PFSK-1 (cell line): Measurements from ENCODE around the gene MXD1.

ENCODE experiments used
- FOXP2 ChIP-seq: optimal IDR thresholded peaks from 2 replicates; pipeline ENCODE3; 2011; ENCODE audit warnings: borderline replicate concordance, control low read depth, inconsistent platforms; ENCODE audit not compliant: insufficient read depth; ENCODE audit errors: extremely low read length, extremely low read depth
- POLR2AphosphoS5 ChIP-seq: IDR thresholded peaks from 2 replicates; pipeline ENCODE4 v1.6.1; 2012; ENCODE audit warnings: low read depth, mild to moderate bottlenecking, control low read depth, low read length, moderate library complexity
- SIN3A ChIP-seq: IDR thresholded peaks from 2 replicates; pipeline ENCODE4 v1.6.1; 2012; ENCODE audit warnings: mild to moderate bottlenecking, low read length, moderate library complexity, borderline replicate concordance; ENCODE audit not compliant: insufficient read depth
- TAF1 ChIP-seq: IDR thresholded peaks from 2 replicates; pipeline ENCODE4 v1.6.1; 2012; ENCODE audit warnings: low read length, control low read depth, borderline replicate concordance; ENCODE audit not compliant: insufficient read depth
- TF ChIP-seq, protein P1 (sequence below), 2 experiments: IDR thresholded peaks; 2 replicates each; pipeline versions ENCODE4 v1.6.1 to v1.8.0; 2011 to 2012; ENCODE audit warnings: low read depth in 2 of 2, low read length in 2 of 2, control low read depth in 1 of 2, inconsistent platforms in 1 of 2, mild to moderate bottlenecking in 1 of 2, moderate library complexity in 1 of 2; ENCODE audit not compliant: insufficient read depth in 1 of 2

The MXD1 gene

GRCh38 chr2:69989441-69990105 lies 74.7 kb downstream of the MXD1 start:
- TF ChIP-seq SIN3A: no peak
- TF ChIP-seq, protein P1, sequence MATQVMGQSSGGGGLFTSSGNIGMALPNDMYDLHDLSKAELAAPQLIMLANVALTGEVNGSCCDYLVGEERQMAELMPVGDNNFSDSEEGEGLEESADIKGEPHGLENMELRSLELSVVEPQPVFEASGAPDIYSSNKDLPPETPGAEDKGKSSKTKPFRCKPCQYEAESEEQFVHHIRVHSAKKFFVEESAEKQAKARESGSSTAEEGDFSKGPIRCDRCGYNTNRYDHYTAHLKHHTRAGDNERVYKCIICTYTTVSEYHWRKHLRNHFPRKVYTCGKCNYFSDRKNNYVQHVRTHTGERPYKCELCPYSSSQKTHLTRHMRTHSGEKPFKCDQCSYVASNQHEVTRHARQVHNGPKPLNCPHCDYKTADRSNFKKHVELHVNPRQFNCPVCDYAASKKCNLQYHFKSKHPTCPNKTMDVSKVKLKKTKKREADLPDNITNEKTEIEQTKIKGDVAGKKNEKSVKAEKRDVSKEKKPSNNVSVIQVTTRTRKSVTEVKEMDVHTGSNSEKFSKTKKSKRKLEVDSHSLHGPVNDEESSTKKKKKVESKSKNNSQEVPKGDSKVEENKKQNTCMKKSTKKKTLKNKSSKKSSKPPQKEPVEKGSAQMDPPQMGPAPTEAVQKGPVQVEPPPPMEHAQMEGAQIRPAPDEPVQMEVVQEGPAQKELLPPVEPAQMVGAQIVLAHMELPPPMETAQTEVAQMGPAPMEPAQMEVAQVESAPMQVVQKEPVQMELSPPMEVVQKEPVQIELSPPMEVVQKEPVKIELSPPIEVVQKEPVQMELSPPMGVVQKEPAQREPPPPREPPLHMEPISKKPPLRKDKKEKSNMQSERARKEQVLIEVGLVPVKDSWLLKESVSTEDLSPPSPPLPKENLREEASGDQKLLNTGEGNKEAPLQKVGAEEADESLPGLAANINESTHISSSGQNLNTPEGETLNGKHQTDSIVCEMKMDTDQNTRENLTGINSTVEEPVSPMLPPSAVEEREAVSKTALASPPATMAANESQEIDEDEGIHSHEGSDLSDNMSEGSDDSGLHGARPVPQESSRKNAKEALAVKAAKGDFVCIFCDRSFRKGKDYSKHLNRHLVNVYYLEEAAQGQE (IDR thresholded peaks at IDR 0.05; ENCODE audit: insufficient read depth in 1 of 2, low read depth in 2 of 2, low read length in 2 of 2): no peak
- no peak for TF ChIP-seq FOXP2
- TF ChIP-seq POLR2AphosphoS5: no peak
- TF ChIP-seq TAF1: no peak
